HG03469 (cell line): Measurements from ENCODE around the gene GPR42.
"Not testable (repeated sequence)": the region's sequence is repeated elsewhere in the genome, so short reads cannot be mapped to it uniquely, and the experiment has no call there.

Experiments
- ATAC-seq: cut with Tn5 transposase; IDR thresholded peaks from one replicate; pipeline ENCODE4 v1.9.1; 2021; ENCODE audit warnings: mild to moderate bottlenecking, moderate library complexity, moderate number of reproducible peaks; ENCODE audit not compliant: unreplicated experiment

Gene GPR42

GRCh38 chr19:35346193-35347052 is 24.4 kb upstream of the GPR42 start:
- no peak for ATAC-seq

- ATAC-seq, result no peak
Observed at GRCh38 chr19:35347171-35347929, 23.5 kb upstream of the GPR42 start, which contains the start of gene FFAR1. FFAR1 (plus strand) TSS chr19:35347902; CDS start chr19:35351552, 3,650 bp downstream.

GRCh38 chr19:35347930-35348298 is 23.0 kb upstream of the GPR42 start:
- ATAC-seq, result no peak

- ATAC-seq, result no peak
Observed at GRCh38 chr19:35348911-35349611, 21.8 kb upstream of the GPR42 start.

GRCh38 chr19:35349614-35350521 is 21.0 kb upstream of the GPR42 start:
- ATAC-seq, result no peak

GRCh38 chr19:35350591-35350990 is 20.3 kb upstream of the GPR42 start:
- ATAC-seq, result no peak

- no peak for ATAC-seq
Observed at GRCh38 chr19:35351411-35352176, 19.3 kb upstream of the GPR42 start.

GRCh38 chr19:35352177-35352447 is 18.8 kb upstream of the GPR42 start:
- ATAC-seq, result no peak

GRCh38 chr19:35352448-35353304 is 18.2 kb upstream of the GPR42 start:
- no peak for ATAC-seq

GRCh38 chr19:35353635-35354034 is 17.2 kb upstream of the GPR42 start:
- ATAC-seq, result no peak

- no peak for ATAC-seq
Observed at GRCh38 chr19:35354898-35355297, 16.0 kb upstream of the GPR42 start.

- ATAC-seq, result no peak
Observed at GRCh38 chr19:35355791-35356460, 14.9 kb upstream of the GPR42 start.

GRCh38 chr19:35357867-35358573 is 12.8 kb upstream of the GPR42 start, which contains the start of gene FFAR3:
FFAR3 (plus strand) TSS chr19:35358460; CDS start chr19:35358891, 431 bp downstream.
- no peak for ATAC-seq

- ATAC-seq, result not testable (repeated sequence)
Observed at GRCh38 chr19:35358834-35359233, 12.0 kb upstream of the GPR42 start.

- ATAC-seq, result not testable (repeated sequence)
Observed at GRCh38 chr19:35359395-35359794, 11.5 kb upstream of the GPR42 start.

- ATAC-seq, result not testable (repeated sequence)
Observed at GRCh38 chr19:35360081-35360480, 10.8 kb upstream of the GPR42 start.

- no peak for ATAC-seq
Observed at GRCh38 chr19:35360880-35361420, 9.9 kb upstream of the GPR42 start.
